HCT116 (cell line): ENCODE measurements around the gene PRR23A. TPM values are rescaled to one million over a fixed set of nuclear protein-coding genes. Genes with fewer than 3 reads are reported as not detected.

ENCODE experiments used
- ATAC-seq: fragments of 200-7000 bp; cut with Tn5 transposase; 2 replicates; pipeline ENCODE4 v1.9.1; 2020; ENCODE audit warnings: mild to moderate bottlenecking, moderate library complexity
- BruUV-seq: library from RNA; stranded (reverse); fragments of 400-500 nt; replicated peaks from 2 replicates; lab custom pipeline; 2021; lab: Mats Ljungman, UMichigan
- CTCF ChIA-PET: fragments of 300-600 bp; sonication (Branson Sonifier 250); formaldehyde crosslinking; loops from one replicate; lab custom pipeline; 2021; ENCODE audit warnings: antibody characterized with exemption; lab: Charles Lee
- POLR2A ChIA-PET: fragments of 300-600, 350-600 bp; sonication (Branson Sonifier 250); formaldehyde crosslinking; loops from one replicate; lab custom pipeline; 2021; ENCODE audit warnings: antibody characterized with exemption; lab: Charles Lee
- RAD21 ChIA-PET, 2 experiments: fragments of 300-600 bp; sonication (Branson Sonifier 250); formaldehyde crosslinking; loops; one replicate each; lab custom pipeline; 2023; ENCODE audit warnings: low total read pairs in 2 of 2; ENCODE audit not compliant: uncharacterized antibody in 2 of 2, unreplicated experiment in 2 of 2, low non-redundant PET in 1 of 2; lab: Charles Lee
- DNase-seq: peaks from one replicate; pipeline ENCODE4 v3.0.0-alpha.2; 2010; ENCODE audit warnings: low read depth, low spot score
- H2AFZ ChIP-seq: fragments of 200-600 bp; shearing (Covaris generic), sonication (generic); 2 replicates; pipeline ENCODE4 v1.6.1; 2017; ENCODE audit warnings: low read depth, mixed run types, mixed read lengths, antibody characterized with exemption, low read length; ENCODE audit not compliant: poor library complexity, severe bottlenecking
- H3K27ac ChIP-seq: 2 replicates; pipeline ENCODE4 v1.5.1; 2012; ENCODE audit warnings: low read depth, low read length
- H3K27me3 ChIP-seq: fragments of 200-600 bp; sonication (generic); 2 replicates; pipeline ENCODE4 v1.6.1; 2016; ENCODE audit warnings: mixed run types, low read length, mixed read lengths; ENCODE audit not compliant: insufficient read depth
- H3K36me3 ChIP-seq, 2 experiments: fragments of 200-500 bp in 1 of 2; fragments of 200-600 bp in 1 of 2; sonication (Bioruptor generic) in 1 of 2; sonication (generic) in 1 of 2; 2 replicates each; pipeline versions ENCODE4 v1.5.1 to v1.6.1; 2014 to 2016; ENCODE audit warnings: low read length in 2 of 2, inconsistent platforms in 1 of 2, mixed read lengths in 1 of 2, mixed run types in 1 of 2; ENCODE audit not compliant: insufficient read depth in 2 of 2, control insufficient read depth in 1 of 2
- H3K4me1 ChIP-seq, 2 experiments: fragments of 200-600 bp in 1 of 2; sonication (generic) in 1 of 2; 2 replicates each; pipeline versions ENCODE4 v1.5.1 to v1.6.1; 2012 to 2017; ENCODE audit warnings: low read length in 2 of 2, inconsistent platforms in 1 of 2, mild to moderate bottlenecking in 1 of 2, mixed read lengths in 1 of 2, mixed run types in 1 of 2, moderate library complexity in 1 of 2; ENCODE audit not compliant: insufficient read depth in 2 of 2, control insufficient read depth in 1 of 2
- H3K4me2 ChIP-seq: fragments of 200-600 bp; sonication (generic); 2 replicates; pipeline ENCODE4 v1.6.1; 2017; ENCODE audit warnings: mixed run types, low read length, mixed read lengths
- H3K4me3 ChIP-seq, 2 experiments: fragments of 200-600 bp in 1 of 2; sonication (generic) in 1 of 2; replicated peaks in 1 of 2; 2 replicates each; pipeline ENCODE4 v1.5.1; 2011 to 2016; ENCODE audit warnings: low read length in 2 of 2, control low read depth in 1 of 2, low read depth in 1 of 2, mild to moderate bottlenecking in 1 of 2, mixed read lengths in 1 of 2, mixed run types in 1 of 2
- H3K79me2 ChIP-seq: fragments of 200-600 bp; sonication (generic); 2 replicates; pipeline ENCODE4 v1.6.1; 2017; ENCODE audit warnings: mild to moderate bottlenecking, mixed run types, low read length, moderate library complexity, mixed read lengths; ENCODE audit not compliant: insufficient read depth
- H3K9ac ChIP-seq: fragments of 200-600 bp; sonication (generic); 2 replicates; pipeline ENCODE4 v1.6.1; 2016; ENCODE audit warnings: low read length, mixed read lengths
- H3K9me2 ChIP-seq: fragments of 200-600 bp; sonication (generic), shearing (Covaris generic); 2 replicates; pipeline ENCODE4 v1.6.1; 2017; ENCODE audit warnings: mixed run types, mild to moderate bottlenecking, moderate library complexity; ENCODE audit not compliant: insufficient read depth
- H3K9me3 ChIP-seq, 2 experiments: fragments of 200-500 bp in 1 of 2; fragments of 200-600 bp in 1 of 2; sonication (Bioruptor generic) in 1 of 2; sonication (generic) in 1 of 2; 2 replicates each; pipeline ENCODE4 v1.6.1; 2014 to 2017; ENCODE audit warnings: low read length in 2 of 2, mixed read lengths in 2 of 2, inconsistent platforms in 1 of 2, low read depth in 1 of 2, mild to moderate bottlenecking in 1 of 2, mixed run types in 1 of 2, moderate library complexity in 1 of 2; ENCODE audit not compliant: control insufficient read depth in 1 of 2, insufficient read depth in 1 of 2
- H4K20me1 ChIP-seq: fragments of 200-600 bp; sonication (generic), shearing (Covaris generic); 2 replicates; pipeline ENCODE4 v1.6.1; 2017; ENCODE audit warnings: mixed run types, mild to moderate bottlenecking, moderate library complexity; ENCODE audit not compliant: insufficient read depth
- CBX3 ChIP-seq: IDR thresholded peaks from 2 replicates; pipeline ENCODE4 v1.6.1; 2012; ENCODE audit warnings: low read depth
- EGR1 ChIP-seq: IDR thresholded peaks from 2 replicates; pipeline ENCODE4 v1.6.1; 2012; ENCODE audit warnings: low read depth
- ELF1 ChIP-seq: IDR thresholded peaks from 2 replicates; pipeline ENCODE4 v1.6.1; 2012; ENCODE audit warnings: low read depth, borderline replicate concordance
- FOSL1 ChIP-seq: IDR thresholded peaks from 2 replicates; pipeline ENCODE4 v1.6.1; 2012; ENCODE audit warnings: low read depth
- POLR2AphosphoS5 ChIP-seq: IDR thresholded peaks from 2 replicates; pipeline ENCODE4 v1.6.1; 2011; ENCODE audit warnings: mild to moderate bottlenecking, low read depth, low read length, moderate library complexity
- RAD21 ChIP-seq: IDR thresholded peaks from 2 replicates; pipeline ENCODE4 v1.6.1; 2012; ENCODE audit warnings: low read depth, mild to moderate bottlenecking
- SIN3A ChIP-seq: IDR thresholded peaks from 2 replicates; pipeline ENCODE4 v1.6.1; 2012; ENCODE audit warnings: low read depth
- intact Hi-C: fragments of 100-400 bp; cut with micrococcal nuclease; formaldehyde crosslinking; loops from 2 replicates; pipeline ENCODE4 v1.10.0; 2022
- total RNA-seq: library from RNA; stranded (reverse); gene quantifications from one replicate; pipeline ENCODE4 v1.2.1, GENCODE V29; 2021; ENCODE audit not compliant: unreplicated experiment
- TF ChIP-seq, protein P1 (sequence below): IDR thresholded peaks from 2 replicates; pipeline ENCODE4 v1.6.1; 2012
- TF ChIP-seq, protein P2 (sequence below), 3 experiments: fragments of 200-600 bp in 1 of 3; sonication (generic) in 1 of 3; IDR thresholded peaks in 2 of 3; conservative IDR thresholded peaks in 1 of 3; 2 replicates each; pipeline ENCODE4 v1.5.1; 2012 to 2017; ENCODE audit warnings: low read depth in 2 of 3, low read length in 2 of 3, antibody characterized with exemption in 1 of 3, borderline replicate concordance in 1 of 3, control low read depth in 1 of 3, mild to moderate bottlenecking in 1 of 3, mixed read lengths in 1 of 3, mixed run types in 1 of 3, moderate library complexity in 1 of 3; ENCODE audit not compliant: insufficient read depth in 1 of 3
- TF ChIP-seq, protein P3 (sequence below): IDR thresholded peaks from 2 replicates; pipeline ENCODE4 v1.6.1; 2012; ENCODE audit warnings: low read depth

The PRR23A gene
- total RNA-seq, 1 experiment from 2014 or later = not detected

DNA sequence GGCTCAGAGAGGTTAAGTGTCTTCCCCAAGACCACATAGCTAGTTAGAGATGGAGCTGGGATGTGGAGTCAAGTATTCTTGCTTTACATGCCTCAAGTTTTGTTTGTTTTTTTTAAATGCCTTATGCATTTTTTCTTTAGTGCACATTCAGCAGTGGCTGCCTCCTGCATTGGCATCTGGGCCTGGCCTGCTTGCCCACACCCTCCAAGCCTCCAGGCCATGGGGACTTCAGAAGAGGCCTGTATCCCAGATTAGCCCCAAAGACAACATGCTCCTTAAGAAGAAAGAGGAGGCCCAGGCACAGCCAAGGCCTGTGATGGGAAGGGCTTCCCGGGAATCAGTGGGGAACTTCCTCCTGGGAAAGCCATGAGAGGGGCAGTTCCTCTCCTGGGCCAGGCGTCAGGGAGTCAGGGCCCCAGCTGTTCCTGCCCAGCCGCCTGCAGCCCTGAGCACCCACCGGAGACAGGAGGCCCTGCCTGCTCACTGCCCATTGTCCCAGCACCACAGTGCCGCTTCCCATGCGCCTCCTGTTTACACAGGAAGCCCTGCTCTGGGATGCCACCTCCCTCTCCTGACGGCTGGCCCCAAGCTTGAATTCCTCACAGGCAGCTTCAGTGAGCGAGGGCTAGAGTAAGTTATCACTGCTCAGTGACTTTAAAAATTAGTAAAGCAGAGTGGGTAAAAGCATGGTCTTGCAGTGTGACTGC is 43.1 kb downstream of the PRR23A start:
- Histone ChIP-seq H3K27ac (no peak overlapping the region), H3K79me2 (no peaks in the 10 kb centered on the region), H3K36me3 (no peaks in the 10 kb centered on the region), H2AFZ (no peak overlapping the region), H3K9ac (no peak overlapping the region), H3K9me2 (no peaks in the 10 kb centered on the region), H3K27me3 (no peaks in the 10 kb centered on the region), H4K20me1 (no peaks in the 10 kb centered on the region), H3K9me3 (no peaks in the 10 kb centered on the region), H3K4me2 (no peak overlapping the region), H3K4me1 (no peaks in the 10 kb centered on the region), H3K4me3 (no peak overlapping the region)
- ChIA-PET CTCF (no interaction called here), POLR2A (no interaction called here), RAD21 (no interaction called here)
- ATAC-seq (no peak), DNase-seq (no peak)
- intact Hi-C loops = no loop called here
- BruUV-seq = no TSS peak
- TF ChIP-seq, protein P1, sequence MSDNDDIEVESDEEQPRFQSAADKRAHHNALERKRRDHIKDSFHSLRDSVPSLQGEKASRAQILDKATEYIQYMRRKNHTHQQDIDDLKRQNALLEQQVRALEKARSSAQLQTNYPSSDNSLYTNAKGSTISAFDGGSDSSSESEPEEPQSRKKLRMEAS = no peak
- TF ChIP-seq SIN3A (no peak), POLR2AphosphoS5 (no peak), CBX3 (no peak), RAD21 (no peak), ELF1 (no peak), EGR1 (no peak), FOSL1 (no peak)
- TF ChIP-seq, protein P2, sequence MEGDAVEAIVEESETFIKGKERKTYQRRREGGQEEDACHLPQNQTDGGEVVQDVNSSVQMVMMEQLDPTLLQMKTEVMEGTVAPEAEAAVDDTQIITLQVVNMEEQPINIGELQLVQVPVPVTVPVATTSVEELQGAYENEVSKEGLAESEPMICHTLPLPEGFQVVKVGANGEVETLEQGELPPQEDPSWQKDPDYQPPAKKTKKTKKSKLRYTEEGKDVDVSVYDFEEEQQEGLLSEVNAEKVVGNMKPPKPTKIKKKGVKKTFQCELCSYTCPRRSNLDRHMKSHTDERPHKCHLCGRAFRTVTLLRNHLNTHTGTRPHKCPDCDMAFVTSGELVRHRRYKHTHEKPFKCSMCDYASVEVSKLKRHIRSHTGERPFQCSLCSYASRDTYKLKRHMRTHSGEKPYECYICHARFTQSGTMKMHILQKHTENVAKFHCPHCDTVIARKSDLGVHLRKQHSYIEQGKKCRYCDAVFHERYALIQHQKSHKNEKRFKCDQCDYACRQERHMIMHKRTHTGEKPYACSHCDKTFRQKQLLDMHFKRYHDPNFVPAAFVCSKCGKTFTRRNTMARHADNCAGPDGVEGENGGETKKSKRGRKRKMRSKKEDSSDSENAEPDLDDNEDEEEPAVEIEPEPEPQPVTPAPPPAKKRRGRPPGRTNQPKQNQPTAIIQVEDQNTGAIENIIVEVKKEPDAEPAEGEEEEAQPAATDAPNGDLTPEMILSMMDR (IDR thresholded peaks at IDR 0.05 in 2 of 3, conservative IDR thresholded peaks at IDR 0.05 in 1 of 3; ENCODE audit: borderline replicate concordance in 1 of 3, insufficient read depth in 1 of 3, low read depth in 2 of 3, low read length in 2 of 3) = no peak
- TF ChIP-seq, protein P3, sequence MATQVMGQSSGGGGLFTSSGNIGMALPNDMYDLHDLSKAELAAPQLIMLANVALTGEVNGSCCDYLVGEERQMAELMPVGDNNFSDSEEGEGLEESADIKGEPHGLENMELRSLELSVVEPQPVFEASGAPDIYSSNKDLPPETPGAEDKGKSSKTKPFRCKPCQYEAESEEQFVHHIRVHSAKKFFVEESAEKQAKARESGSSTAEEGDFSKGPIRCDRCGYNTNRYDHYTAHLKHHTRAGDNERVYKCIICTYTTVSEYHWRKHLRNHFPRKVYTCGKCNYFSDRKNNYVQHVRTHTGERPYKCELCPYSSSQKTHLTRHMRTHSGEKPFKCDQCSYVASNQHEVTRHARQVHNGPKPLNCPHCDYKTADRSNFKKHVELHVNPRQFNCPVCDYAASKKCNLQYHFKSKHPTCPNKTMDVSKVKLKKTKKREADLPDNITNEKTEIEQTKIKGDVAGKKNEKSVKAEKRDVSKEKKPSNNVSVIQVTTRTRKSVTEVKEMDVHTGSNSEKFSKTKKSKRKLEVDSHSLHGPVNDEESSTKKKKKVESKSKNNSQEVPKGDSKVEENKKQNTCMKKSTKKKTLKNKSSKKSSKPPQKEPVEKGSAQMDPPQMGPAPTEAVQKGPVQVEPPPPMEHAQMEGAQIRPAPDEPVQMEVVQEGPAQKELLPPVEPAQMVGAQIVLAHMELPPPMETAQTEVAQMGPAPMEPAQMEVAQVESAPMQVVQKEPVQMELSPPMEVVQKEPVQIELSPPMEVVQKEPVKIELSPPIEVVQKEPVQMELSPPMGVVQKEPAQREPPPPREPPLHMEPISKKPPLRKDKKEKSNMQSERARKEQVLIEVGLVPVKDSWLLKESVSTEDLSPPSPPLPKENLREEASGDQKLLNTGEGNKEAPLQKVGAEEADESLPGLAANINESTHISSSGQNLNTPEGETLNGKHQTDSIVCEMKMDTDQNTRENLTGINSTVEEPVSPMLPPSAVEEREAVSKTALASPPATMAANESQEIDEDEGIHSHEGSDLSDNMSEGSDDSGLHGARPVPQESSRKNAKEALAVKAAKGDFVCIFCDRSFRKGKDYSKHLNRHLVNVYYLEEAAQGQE = no peak
